ENCODE data around the gene ATP6V0B. TPM values are rescaled to one million over a fixed set of nuclear protein-coding genes. Genes with fewer than 3 reads are reported as not detected.

ATP6V0B gene
- total and polyA plus RNA-seq, 2 of the 4 experiments (the other 2 are of a cell fraction) = 72.1 to 169 TPM

- H3K79me1 ChIP-seq (ENCODE audit: low read depth in 1 of 2, low read length in 2 of 2) = peaks cover 0 to 8% of the 10 kb centered on the region in 2 experiments; a peak in 1 of 4 replicates
- no peak overlapping the region; the same call in 1 of the 2 replicates for H4K91ac ChIP-seq (ENCODE audit: insufficient read depth, low read depth, low read length)
- intact Hi-C loops (cut with micrococcal nuclease) (loop anchor here (1.0 to 5.0 kb wide), 4 partner anchors 82 to 405 kb away; no protein-coding TSS in a partner anchor), in situ Hi-C loops (cut with MboI; ENCODE audit: low sequenced_read_pairs) (loop anchor here (5.0 kb wide), 1 partner anchor 162 kb away; no protein-coding TSS in a partner anchor), dilution Hi-C loops (cut with HindIII; ENCODE audit: low sequenced_read_pairs, unreplicated experiment) (no loop called here)
- peak; percentile 48 for ATAC-seq (ENCODE audit: low read depth)
- H2BK120ac ChIP-seq (ENCODE audit: low read depth, low read length) = no peak overlapping the region
- H2BK20ac ChIP-seq (ENCODE audit: low read depth, low read length) = no peak overlapping the region
- POLR2A ChIA-PET (ENCODE audit: unreplicated experiment) = no interaction called here
- no TSS peak for BruUV-seq (replicated peaks)
- H3K9ac ChIP-seq (ENCODE audit: low read depth, low read length) = no peak overlapping the region
- peaks cover 5% of the 10 kb centered on the region for H3K9me3 ChIP-seq (ENCODE audit: control insufficient read depth, insufficient read depth, low read length)
- peaks cover 6% of the 10 kb centered on the region for H3K9me1 ChIP-seq (ENCODE audit: insufficient read depth, low read length)
- CTCF ChIA-PET = interaction anchor here (0.6 to 5.6 kb wide), 26 partner anchors 8 to 408 kb away, joined by 3 to 149 read pairs (median 4); partner anchors contain the start of genes IPO13 and PTPRF
- DNase-seq = peak; percentile 53
- H3K4me1 ChIP-seq (ENCODE audit: control insufficient read depth, insufficient read depth, low read length) = peaks cover 10% of the 10 kb centered on the region
- no peak overlapping the region for H3K23ac ChIP-seq (ENCODE audit: low read depth, low read length)
- H3K4me2 ChIP-seq (ENCODE audit: low read depth, low read length) = no peak overlapping the region
- no peak overlapping the region for H3K18ac ChIP-seq (ENCODE audit: low read depth, low read length)
- 71% methylated on average over 5 of the region's 13 CpGs; no CpG with 5 or more reads in 1 of the 2 experiments for WGBS, 2 experiments (ENCODE audit: extremely low coverage in 2 of 2, insufficient read length in 1 of 2)
- H2AK9ac ChIP-seq (replicated peaks; ENCODE audit: low read depth, low read length, poor library complexity) = peak overlapping the region; percentile 73
- TF ChIP-seq RAD21 (IDR thresholded peaks at IDR 0.05; ENCODE audit: low read length) (peak; percentile 87), MXI1 (IDR thresholded peaks at IDR 0.05; ENCODE audit: borderline replicate concordance, low read depth, low read length) (no peak), SMC3 (IDR thresholded peaks at IDR 0.05; ENCODE audit: low read depth, low read length) (peak; percentile 81), MAZ (IDR thresholded peaks at IDR 0.05; ENCODE audit: borderline replicate concordance, low read depth, low read length) (peak; percentile 19; the same call in 1 of the 2 replicates), FOS (IDR thresholded peaks at IDR 0.05; ENCODE audit: low read depth, low read length) (no peak), CTCF (conservative IDR thresholded peaks at IDR 0.05; ENCODE audit: low read depth, low read length) (peak; percentile 84)
- peak overlapping the region; percentile 91 for H2AFZ ChIP-seq (replicated peaks; ENCODE audit: low read length, poor library complexity)
- no peak overlapping the region for H3K14ac ChIP-seq (replicated peaks; ENCODE audit: low read depth, low read length)
- no peak overlapping the region for H4K5ac ChIP-seq (ENCODE audit: low read depth, low read length)
- H2BK5ac ChIP-seq (ENCODE audit: low read depth, low read length, poor library complexity, severe bottlenecking) = no peak overlapping the region
- no peak overlapping the region for H3K4me3 ChIP-seq (ENCODE audit: insufficient read depth, low read depth, low read length)
- H3K27me3 ChIP-seq (ENCODE audit: control insufficient read depth, insufficient read depth, low read length) = no peaks in the 10 kb centered on the region; the same call in 1 of the 2 replicates
- peak overlapping the region; percentile 8; the same call in 1 of the 3 replicates for H2BK15ac ChIP-seq (ENCODE audit: low read depth, low read length)
- H3K4ac ChIP-seq (ENCODE audit: low read depth, low read length) = peak overlapping the region; percentile 24; the same call in 1 of the 2 replicates
- H3K56ac ChIP-seq (ENCODE audit: extremely low read depth, insufficient read depth, low read length) = no peak overlapping the region
- H4K8ac ChIP-seq (ENCODE audit: low read depth in 2 of 2, low read length in 2 of 2) = peak overlapping the region in 1 of 2 experiments; percentile 30; a peak in 1 of 4 replicates
- peaks cover 6% of the 10 kb centered on the region; the same call in 1 of the 2 replicates for H3K36me3 ChIP-seq (ENCODE audit: control insufficient read depth, insufficient read depth, low read length)
- peaks cover 3% of the 10 kb centered on the region; the same call in 1 of the 2 replicates for H4K20me1 ChIP-seq (ENCODE audit: insufficient read depth, low read length)
- no peak overlapping the region for H3K27ac ChIP-seq (ENCODE audit: insufficient read depth, low read length)
- H2AK5ac ChIP-seq (ENCODE audit: low read depth, low read length) = peak overlapping the region; percentile 23; the same call in 1 of the 2 replicates
Observed at GRCh38 chr1:43934101-43934985, 40.4 kb upstream of the ATP6V0B start.

Data from IMR-90 (cell line).